MCF 10A (cell line): ENCODE data around the gene WDR5. TPM values are rescaled to one million over a fixed set of nuclear protein-coding genes. Genes with fewer than 3 reads are reported as not detected.
"Not testable (repeated sequence)": the region's sequence is repeated elsewhere in the genome, so short reads cannot be mapped to it uniquely, and the experiment has no call there.

Source experiments
- BruUV-seq: library from RNA; stranded (reverse); fragments of 400-500 nt; replicated peaks from 2 replicates; lab custom pipeline; 2021; lab: Mats Ljungman, UMichigan
- CTCF ChIA-PET: fragments of 300-600 bp; sonication (Branson Sonifier 250); formaldehyde crosslinking; extraction: SDS; loops from one replicate; lab custom pipeline; 2021; ENCODE audit warnings: antibody characterized with exemption, inconsistent platforms; lab: Yijun Ruan, JAX
- POLR2A ChIA-PET: fragments of 300-600, 350-650 bp; sonication (Branson Sonifier 250); formaldehyde crosslinking; extraction: SDS; loops from one replicate; lab custom pipeline; 2020; ENCODE audit warnings: antibody characterized with exemption, inconsistent platforms; lab: Yijun Ruan, JAX
- DNase-seq: peaks from one replicate; pipeline ENCODE4 v3.0.0-alpha.2; 2018; ENCODE audit not compliant: unreplicated experiment
- H3K27ac Mint-ChIP-seq: one replicate; pipeline ENCODE4 v1.8.0; 2022; ENCODE audit warnings: mild to moderate bottlenecking, low read depth, mixed read lengths; ENCODE audit not compliant: unreplicated experiment
- H3K27me3 Mint-ChIP-seq: one replicate; pipeline ENCODE4 v1.8.0; 2022; ENCODE audit warnings: mixed read lengths; ENCODE audit not compliant: insufficient read depth, unreplicated experiment
- H3K36me3 Mint-ChIP-seq: one replicate; pipeline ENCODE4 v1.8.0; 2022; ENCODE audit warnings: mild to moderate bottlenecking, moderate library complexity, mixed read lengths; ENCODE audit not compliant: insufficient read depth, unreplicated experiment
- H3K4me1 Mint-ChIP-seq: one replicate; pipeline ENCODE4 v1.8.0; 2022; ENCODE audit warnings: mixed read lengths; ENCODE audit not compliant: insufficient read depth, unreplicated experiment
- H3K4me3 Mint-ChIP-seq: one replicate; pipeline ENCODE4 v1.8.0; 2022; ENCODE audit warnings: mild to moderate bottlenecking, moderate library complexity, mixed read lengths; ENCODE audit not compliant: unreplicated experiment
- H3K9me3 Mint-ChIP-seq: one replicate; pipeline ENCODE4 v1.8.0; 2022; ENCODE audit warnings: mixed read lengths; ENCODE audit not compliant: unreplicated experiment
- CTCF ChIP-seq: fragments of 200-600 bp; IDR thresholded peaks from one replicate; pipeline ENCODE4 v1.8.0; 2022; ENCODE audit warnings: antibody characterized with exemption, mild to moderate bottlenecking; ENCODE audit not compliant: unreplicated experiment
- intact Hi-C: fragments of 100-400 bp; cut with micrococcal nuclease; formaldehyde crosslinking; loops from 2 replicates; pipeline ENCODE4 v1.14.1; 2022
- total RNA-seq: library from RNA; stranded (reverse); gene quantifications from 2 replicates; pipeline ENCODE4 v1.2.3, GENCODE V29; 2022

The WDR5 gene
- total RNA-seq, 1 experiment from 2014 or later = 43.8 TPM

GRCh38 chr9:134103391-134103998 is 32.4 kb upstream of the WDR5 start:
- DNase-seq = no peak
- no peak overlapping the region for H3K4me3 Mint-ChIP-seq
- TF ChIP-seq CTCF = no peak
- peaks cover 5% of the 10 kb centered on the region for H3K4me1 Mint-ChIP-seq
- H3K27me3 Mint-ChIP-seq = peaks cover 51% of the 10 kb centered on the region
- H3K36me3 Mint-ChIP-seq = no peaks in the 10 kb centered on the region
- POLR2A ChIA-PET = no interaction called here
- H3K27ac Mint-ChIP-seq = no peak overlapping the region
- BruUV-seq = no TSS peak
- intact Hi-C loops = no loop called here
- peaks cover 18% of the 10 kb centered on the region for H3K9me3 Mint-ChIP-seq
- CTCF ChIA-PET = no interaction called here

GRCh38 chr9:134111064-134111463 is 24.8 kb upstream of the WDR5 start:
- no peaks in the 10 kb centered on the region for H3K9me3 Mint-ChIP-seq
- no peak overlapping the region for H3K4me3 Mint-ChIP-seq
- H3K27ac Mint-ChIP-seq = no peak overlapping the region
- no peaks in the 10 kb centered on the region for H3K36me3 Mint-ChIP-seq
- ChIA-PET CTCF (interaction anchor here (0.7 kb wide), 1 partner anchor 668 kb away, joined by 5 read pairs; no protein-coding TSS in a partner anchor), POLR2A (interaction anchor here (1.0 kb wide), 1 partner anchor 25 kb away, joined by 3 read pairs; the partner anchor contains the start of gene WDR5)
- intact Hi-C loops = no loop called here
- peaks cover 12% of the 10 kb centered on the region for H3K27me3 Mint-ChIP-seq
- H3K4me1 Mint-ChIP-seq = no peaks in the 10 kb centered on the region
- BruUV-seq = no TSS peak
- no peak for TF ChIP-seq CTCF
- no peak for DNase-seq

- Mint-ChIP-seq H3K27me3 (peaks cover 2% of the 10 kb centered on the region), H3K4me1 (no peaks in the 10 kb centered on the region), H3K4me3 (no peak overlapping the region), H3K27ac (no peak overlapping the region), H3K36me3 (no peaks in the 10 kb centered on the region), H3K9me3 (no peaks in the 10 kb centered on the region)
- intact Hi-C loops = no loop called here
- no peak for DNase-seq
- ChIA-PET CTCF (interaction anchor here (0.6 kb wide), 1 partner anchor 49 kb away, joined by 3 read pairs; no protein-coding TSS in a partner anchor), POLR2A (no interaction called here)
- TF ChIP-seq CTCF = no peak
- BruUV-seq = no TSS peak
Measured at GRCh38 chr9:134112561-134112960, 23.3 kb upstream of the WDR5 start.

GRCh38 chr9:134118972-134119371 is 16.9 kb upstream of the WDR5 start:
- intact Hi-C loops, DNase-seq, H3K27ac Mint-ChIP-seq, H3K9me3 Mint-ChIP-seq, H3K36me3 Mint-ChIP-seq, H3K4me1 Mint-ChIP-seq, POLR2A ChIA-PET, CTCF ChIA-PET, H3K4me3 Mint-ChIP-seq, BruUV-seq, H3K27me3 Mint-ChIP-seq: not testable (repeated sequence)
